Mesendoderm (in vitro differentiated cells): Measurements from ENCODE around the gene EMP2.

Experiments used
- DNase-seq: peaks from one replicate; pipeline ENCODE4 v3.0.0; 2013
- H2AK5ac ChIP-seq: 2 replicates; pipeline ENCODE4 v1.6.1; 2013; ENCODE audit warnings: low read length, inconsistent platforms
- H2BK120ac ChIP-seq: 2 replicates; pipeline ENCODE4 v1.6.1; 2013; ENCODE audit warnings: low read depth, mild to moderate bottlenecking, low read length, moderate library complexity, mixed read lengths
- H2BK15ac ChIP-seq: replicated peaks from 2 replicates; pipeline ENCODE4 v1.6.1; 2013; ENCODE audit warnings: low read depth, mild to moderate bottlenecking, moderate library complexity
- H2BK5ac ChIP-seq: 2 replicates; pipeline ENCODE4 v1.6.1; 2013; ENCODE audit warnings: low read length, inconsistent platforms
- H3K18ac ChIP-seq: 2 replicates; pipeline ENCODE4 v1.6.1; 2013; ENCODE audit warnings: mild to moderate bottlenecking, low read length, mixed read lengths
- H3K23ac ChIP-seq: one replicate; pipeline ENCODE4 v1.6.1; 2013; ENCODE audit warnings: low read length
- H3K27ac ChIP-seq: 2 replicates; pipeline ENCODE4 v1.5.1; 2013; ENCODE audit warnings: low read depth, mild to moderate bottlenecking, inconsistent platforms, low read length, moderate library complexity
- H3K27me3 ChIP-seq: 2 replicates; pipeline ENCODE4 v1.6.1; 2013; ENCODE audit warnings: low read length, control low read depth, mild to moderate bottlenecking, inconsistent platforms; ENCODE audit not compliant: insufficient read depth, poor library complexity
- H3K36me3 ChIP-seq: 2 replicates; pipeline ENCODE4 v1.6.1; 2013; ENCODE audit warnings: low read length, inconsistent platforms; ENCODE audit not compliant: control insufficient read depth, insufficient read depth
- H3K4ac ChIP-seq: one replicate; pipeline ENCODE4 v1.6.1; 2013; ENCODE audit warnings: low read depth, mild to moderate bottlenecking, low read length, moderate library complexity
- H3K4me1 ChIP-seq: 2 replicates; pipeline ENCODE4 v1.6.1; 2013; ENCODE audit warnings: low read depth, low read length, inconsistent platforms; ENCODE audit not compliant: control insufficient read depth
- H3K4me2 ChIP-seq: 2 replicates; pipeline ENCODE4 v1.6.1; 2013; ENCODE audit warnings: low read length
- H3K4me3 ChIP-seq: 2 replicates; pipeline ENCODE4 v1.5.1; 2013; ENCODE audit warnings: mild to moderate bottlenecking, low read length
- H3K56ac ChIP-seq: one replicate; pipeline ENCODE4 v1.6.1; 2013; ENCODE audit warnings: low read length
- H3K79me1 ChIP-seq: 2 replicates; pipeline ENCODE4 v1.6.1; 2013; ENCODE audit warnings: low read length, inconsistent platforms
- H3K79me2 ChIP-seq: 2 replicates; pipeline ENCODE4 v1.6.1; 2013; ENCODE audit warnings: mild to moderate bottlenecking, low read length; ENCODE audit not compliant: control insufficient read depth, insufficient read depth
- H3K9ac ChIP-seq: 2 replicates; pipeline ENCODE4 v1.6.1; 2013; ENCODE audit warnings: low read length, inconsistent platforms
- H4K5ac ChIP-seq: one replicate; pipeline ENCODE4 v1.6.1; 2013; ENCODE audit warnings: low read length
- H4K8ac ChIP-seq: one replicate; pipeline ENCODE4 v1.6.1; 2013; ENCODE audit warnings: low read depth, mild to moderate bottlenecking, control low read depth, low read length, moderate library complexity
- WGBS: extraction: QIAGEN DNeasy Blood & Tissue Kit; methylation state at CpG from one replicate; pipeline ENCODE4 v1.1.7; 2013; ENCODE audit warnings: low lambda C conversion rate, missing lambda C conversion rate; ENCODE audit not compliant: insufficient coverage; ENCODE audit errors: extremely low coverage; 5-methylcytosine and 5-hydroxymethylcytosine counted together

The EMP2 gene

DNA sequence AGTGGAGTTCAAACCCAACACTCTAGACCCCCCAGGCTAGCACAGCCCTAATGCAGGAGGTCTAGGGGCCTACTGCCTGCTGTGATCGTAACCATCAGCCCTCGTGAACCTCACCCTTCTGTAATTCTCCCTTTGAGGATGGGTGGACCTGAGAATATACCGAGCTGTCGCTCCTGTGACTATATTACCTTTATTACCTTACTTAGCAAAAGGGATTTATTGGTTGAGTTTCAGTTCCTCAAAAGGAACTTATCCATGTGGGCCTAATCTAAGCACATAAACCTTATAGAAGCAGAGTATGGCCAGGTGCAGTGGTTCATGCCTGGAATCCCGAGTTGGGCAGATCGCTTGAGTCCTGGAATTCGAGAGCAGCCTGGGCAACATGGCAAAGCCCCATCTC lies 19.2 kb upstream of the EMP2 start:
- H3K23ac ChIP-seq, result no peak overlapping the region
- WGBS, result no CpG with 5 or more reads among the region's 7 CpGs
- H3K4me3 ChIP-seq, result no peak overlapping the region
- H3K9ac ChIP-seq, result no peak overlapping the region
- H3K27ac ChIP-seq, result no peak overlapping the region
- no peak overlapping the region for H2BK15ac ChIP-seq
- no peak for DNase-seq
- no peak overlapping the region for H4K8ac ChIP-seq
- no peak overlapping the region for H3K4me2 ChIP-seq
- H3K4me1 ChIP-seq, result no peaks in the 10 kb centered on the region
- H3K27me3 ChIP-seq, result no peaks in the 10 kb centered on the region
- no peaks in the 10 kb centered on the region for H3K79me1 ChIP-seq
- H3K18ac ChIP-seq, result no peak overlapping the region
- no peak overlapping the region for H4K5ac ChIP-seq
- no peak overlapping the region for H3K56ac ChIP-seq
- no peak overlapping the region for H3K4ac ChIP-seq
- H3K36me3 ChIP-seq, result no peaks in the 10 kb centered on the region
- no peak overlapping the region for H2BK120ac ChIP-seq
- no peak overlapping the region for H2BK5ac ChIP-seq
- H2AK5ac ChIP-seq, result no peak overlapping the region
- H3K79me2 ChIP-seq, result no peaks in the 10 kb centered on the region

DNA sequence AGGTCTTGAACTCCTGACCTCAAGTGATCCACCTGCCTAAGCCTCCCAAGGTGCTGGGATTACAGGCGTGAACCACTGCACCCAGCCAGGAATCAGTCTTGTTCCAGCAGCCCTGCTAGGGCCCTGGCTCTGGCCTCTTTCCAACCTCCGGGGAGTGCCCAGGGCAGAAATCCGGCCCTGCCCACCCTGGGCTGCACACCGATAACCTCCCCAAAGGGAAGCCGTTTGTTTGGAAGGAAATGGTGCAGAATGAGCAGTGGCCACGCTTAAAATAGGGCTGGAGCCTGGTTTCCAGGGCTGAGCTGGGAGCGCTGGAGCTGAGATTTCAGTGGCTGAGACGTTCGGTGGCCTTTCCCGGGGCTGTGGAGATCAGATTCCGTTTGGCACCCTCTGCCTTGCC lies 17.8 kb upstream of the EMP2 start:
- no peak overlapping the region for H3K18ac ChIP-seq
- no peak overlapping the region for H3K9ac ChIP-seq
- no peaks in the 10 kb centered on the region for H3K79me1 ChIP-seq
- no peak overlapping the region for H2BK120ac ChIP-seq
- H3K27me3 ChIP-seq, result no peaks in the 10 kb centered on the region
- H4K5ac ChIP-seq, result no peak overlapping the region
- no peak overlapping the region for H4K8ac ChIP-seq
- no peak overlapping the region for H3K23ac ChIP-seq
- no peak overlapping the region for H3K4ac ChIP-seq
- H3K79me2 ChIP-seq, result no peaks in the 10 kb centered on the region
- H3K27ac ChIP-seq, result no peak overlapping the region
- H3K56ac ChIP-seq, result no peak overlapping the region
- no peaks in the 10 kb centered on the region for H3K4me1 ChIP-seq
- no peak overlapping the region for H3K4me2 ChIP-seq
- whole genome bisulfite sequencing, result no CpG with 5 or more reads among the region's 11 CpGs
- no peak overlapping the region for H3K4me3 ChIP-seq
- H2AK5ac ChIP-seq, result no peak overlapping the region
- no peak overlapping the region for H2BK5ac ChIP-seq
- no peak overlapping the region for H2BK15ac ChIP-seq
- no peaks in the 10 kb centered on the region for H3K36me3 ChIP-seq
- DNase-seq, result no peak

DNA sequence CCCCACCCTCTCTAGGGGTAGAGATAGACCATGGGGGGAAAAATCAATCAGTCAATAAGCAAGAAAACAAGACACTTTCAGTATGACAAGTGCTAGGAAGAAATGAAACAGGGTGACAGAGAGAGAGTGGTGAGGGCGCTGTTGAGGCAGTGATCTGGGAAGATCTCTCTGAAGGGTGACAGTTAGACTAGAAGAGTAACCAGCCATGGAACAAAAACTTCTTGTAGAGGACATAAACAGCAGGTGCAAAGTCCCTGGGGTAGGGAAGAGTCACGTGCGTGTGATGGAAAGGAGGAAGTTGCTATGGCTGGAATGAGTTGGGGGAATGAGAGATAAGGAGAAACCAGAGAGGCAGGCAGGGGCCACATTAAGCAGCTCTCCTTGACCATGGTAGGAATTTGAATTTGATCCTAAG lies 16.8 kb upstream of the EMP2 start:
- no peaks in the 10 kb centered on the region for H3K27me3 ChIP-seq
- no CpG with 5 or more reads among the region's 3 CpGs for WGBS
- no peak overlapping the region for H2AK5ac ChIP-seq
- no peaks in the 10 kb centered on the region for H3K4me1 ChIP-seq
- H3K4ac ChIP-seq, result no peak overlapping the region
- no peak overlapping the region for H4K8ac ChIP-seq
- DNase-seq, result no peak
- H3K79me2 ChIP-seq, result no peaks in the 10 kb centered on the region
- no peak overlapping the region for H3K56ac ChIP-seq
- H3K23ac ChIP-seq, result no peak overlapping the region
- no peak overlapping the region for H2BK5ac ChIP-seq
- no peaks in the 10 kb centered on the region for H3K79me1 ChIP-seq
- no peak overlapping the region for H3K9ac ChIP-seq
- no peak overlapping the region for H3K27ac ChIP-seq
- H2BK120ac ChIP-seq, result no peak overlapping the region
- H3K18ac ChIP-seq, result no peak overlapping the region
- no peak overlapping the region for H3K4me3 ChIP-seq
- no peak overlapping the region for H2BK15ac ChIP-seq
- no peak overlapping the region for H3K4me2 ChIP-seq
- H4K5ac ChIP-seq, result no peak overlapping the region
- no peaks in the 10 kb centered on the region for H3K36me3 ChIP-seq

DNA sequence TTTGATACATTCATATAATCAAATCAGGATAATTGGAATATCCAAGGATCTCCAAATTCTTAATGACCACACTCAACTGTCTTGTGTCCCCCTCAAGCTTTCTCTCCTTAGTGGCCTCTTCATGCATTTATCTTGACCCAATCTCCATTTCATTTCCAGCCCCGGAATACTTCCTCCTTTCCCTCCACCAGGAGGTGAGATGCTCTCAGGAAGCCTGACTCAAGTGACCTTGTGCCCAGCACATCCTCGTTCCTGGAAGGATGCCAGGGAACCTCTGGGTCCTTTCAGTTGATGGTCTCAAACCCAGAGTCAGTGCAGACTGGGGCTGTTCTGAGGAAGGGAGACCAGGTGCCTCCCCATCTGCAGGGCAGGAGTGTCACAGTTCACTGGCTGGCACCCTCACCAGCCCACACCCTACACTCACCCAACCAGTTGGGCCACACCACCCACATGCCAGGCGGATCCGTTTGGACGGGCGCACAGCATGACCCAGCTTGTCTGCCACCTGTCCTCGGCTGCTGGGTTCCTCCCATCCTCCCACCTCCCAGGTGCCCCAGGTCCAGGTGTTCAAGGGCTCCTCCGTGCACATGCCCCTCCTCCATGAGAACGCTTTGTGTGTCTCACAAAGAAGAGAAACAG lies 14.0 kb upstream of the EMP2 start:
- Histone ChIP-seq H3K36me3 (no peaks in the 10 kb centered on the region), H3K79me2 (no peaks in the 10 kb centered on the region), H2BK5ac (no peak overlapping the region), H2BK15ac (no peak overlapping the region), H3K27ac (no peak overlapping the region), H3K79me1 (no peaks in the 10 kb centered on the region), H4K8ac (no peak overlapping the region), H3K56ac (no peak overlapping the region), H3K9ac (no peak overlapping the region), H3K4me3 (no peak overlapping the region), H3K4ac (no peak overlapping the region), H3K27me3 (no peaks in the 10 kb centered on the region), H2AK5ac (no peak overlapping the region), H3K23ac (no peak overlapping the region), H4K5ac (no peak overlapping the region), H3K4me2 (no peak overlapping the region), H2BK120ac (no peak overlapping the region), H3K4me1 (no peaks in the 10 kb centered on the region), H3K18ac (no peak overlapping the region)
- no peak for DNase-seq
- WGBS, result no CpG with 5 or more reads among the region's 9 CpGs

DNA sequence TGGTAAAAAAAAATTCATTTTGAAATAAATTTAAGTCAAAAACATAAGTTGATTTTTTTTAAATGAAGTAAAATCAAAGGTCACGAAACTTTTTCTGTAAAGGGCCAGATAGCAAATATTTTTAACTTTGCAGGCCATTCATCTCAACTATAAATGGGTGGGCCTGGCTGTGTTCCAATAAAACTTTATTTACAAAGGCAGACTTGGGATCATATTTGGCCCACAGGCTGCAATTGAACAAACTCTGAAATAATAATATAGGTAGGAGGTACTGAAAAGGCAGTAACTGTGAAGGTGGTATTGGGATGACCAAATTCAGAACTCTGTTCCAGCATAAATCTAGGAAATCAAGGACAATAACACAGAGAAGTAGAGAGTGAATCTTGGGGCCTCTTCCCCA lies 12.2 kb upstream of the EMP2 start:
- H3K36me3 ChIP-seq, result no peaks in the 10 kb centered on the region
- H3K4me3 ChIP-seq, result no peak overlapping the region
- H3K23ac ChIP-seq, result no peak overlapping the region
- H3K4me2 ChIP-seq, result no peak overlapping the region
- no peak overlapping the region for H2AK5ac ChIP-seq
- H3K79me2 ChIP-seq, result no peaks in the 10 kb centered on the region
- H3K56ac ChIP-seq, result no peak overlapping the region
- no peak overlapping the region for H3K27ac ChIP-seq
- H2BK5ac ChIP-seq, result no peak overlapping the region
- no peak overlapping the region for H3K9ac ChIP-seq
- no peaks in the 10 kb centered on the region for H3K79me1 ChIP-seq
- no peak overlapping the region for H3K4ac ChIP-seq
- H2BK120ac ChIP-seq, result no peak overlapping the region
- H4K8ac ChIP-seq, result no peak overlapping the region
- no CpG with 5 or more reads among the region's 1 CpG for whole genome bisulfite sequencing
- no peaks in the 10 kb centered on the region for H3K4me1 ChIP-seq
- H2BK15ac ChIP-seq, result no peak overlapping the region
- DNase-seq, result no peak
- no peaks in the 10 kb centered on the region for H3K27me3 ChIP-seq
- H4K5ac ChIP-seq, result no peak overlapping the region
- no peak overlapping the region for H3K18ac ChIP-seq

DNA sequence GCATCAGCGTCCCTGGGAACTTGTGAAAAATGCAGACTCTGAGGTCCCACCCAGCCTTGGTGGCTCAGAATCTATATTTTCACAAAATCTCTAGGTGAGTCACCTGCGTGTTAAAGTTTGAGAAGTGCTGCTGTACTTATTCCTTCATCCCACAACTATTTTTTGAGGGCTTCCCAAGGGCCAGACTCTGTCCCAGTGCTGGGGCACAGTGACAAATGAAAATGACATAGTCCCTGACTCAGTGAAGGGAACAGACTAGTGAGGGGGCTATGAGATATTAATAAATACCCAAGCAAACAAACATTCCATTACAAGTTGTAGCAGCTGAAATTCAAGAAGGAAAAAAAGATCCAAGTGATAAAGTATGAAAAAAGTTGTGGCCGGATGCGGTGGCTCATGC lies 9.9 kb upstream of the EMP2 start:
- Histone ChIP-seq H3K9ac (no peak overlapping the region), H3K18ac (no peak overlapping the region), H3K36me3 (no peaks in the 10 kb centered on the region), H3K4me3 (no peak overlapping the region), H2AK5ac (no peak overlapping the region), H3K79me1 (no peaks in the 10 kb centered on the region), H3K27me3 (no peaks in the 10 kb centered on the region), H2BK5ac (no peak overlapping the region), H2BK120ac (no peak overlapping the region), H4K8ac (no peak overlapping the region), H3K4me1 (no peaks in the 10 kb centered on the region), H3K79me2 (no peaks in the 10 kb centered on the region), H3K4ac (no peak overlapping the region), H3K4me2 (no peak overlapping the region), H2BK15ac (no peak overlapping the region), H3K23ac (no peak overlapping the region), H3K27ac (no peak overlapping the region), H3K56ac (no peak overlapping the region), H4K5ac (no peak overlapping the region)
- no CpG with 5 or more reads among the region's 4 CpGs for WGBS
- no peak for DNase-seq
